HG02852 (cell line): Measurements from ENCODE around the gene HES3.
A peak's percentile ranks its signal among the peaks of the same experiment; 100 is the strongest.

ENCODE experiments used
- ATAC-seq: cut with Tn5 transposase; IDR thresholded peaks from one replicate; pipeline ENCODE4 v1.9.1; 2021; ENCODE audit warnings: mild to moderate bottlenecking, moderate library complexity; ENCODE audit not compliant: unreplicated experiment

The HES3 gene

DNA sequence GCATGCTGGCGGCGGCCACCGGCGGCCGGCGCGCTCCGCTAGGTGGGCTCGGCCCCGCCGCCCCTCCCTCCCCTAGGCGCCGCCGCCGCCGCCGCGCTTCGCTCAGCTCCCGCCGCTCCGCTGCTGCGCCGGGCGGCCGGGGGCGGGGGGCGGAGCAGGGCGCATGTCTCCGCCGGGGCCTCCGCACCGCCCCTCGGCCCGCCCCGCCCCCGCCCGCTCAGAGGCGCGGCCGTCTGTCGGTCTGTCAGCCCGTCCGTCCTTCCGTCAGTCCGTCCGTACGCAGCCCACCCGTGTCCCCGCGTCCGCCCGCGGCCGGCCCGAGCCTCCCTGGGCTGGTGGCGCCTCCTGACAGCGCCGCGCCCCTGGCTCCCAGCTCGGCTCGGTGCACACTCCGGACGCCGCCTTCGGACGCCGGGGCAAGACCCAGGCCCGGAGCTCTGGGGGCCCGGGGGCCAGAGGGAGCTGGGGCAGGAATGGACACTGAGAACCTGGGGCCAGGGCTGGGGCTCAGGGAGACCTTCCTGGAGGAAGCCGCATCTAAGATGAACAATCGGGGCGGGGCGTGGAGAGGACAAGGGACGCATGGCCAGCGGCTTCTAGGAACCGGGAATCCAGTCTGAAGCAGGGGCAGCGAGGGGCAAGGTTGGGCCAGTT is 17.1 kb downstream of the HES3 start, which contains the start of gene GPR153:
TSS of gene GPR153 (minus strand) at position 138 of the 654 bp plus-strand sequence. CDS start 6,193 bp downstream, outside the sequence.
- ATAC-seq = peak; percentile 56

DNA sequence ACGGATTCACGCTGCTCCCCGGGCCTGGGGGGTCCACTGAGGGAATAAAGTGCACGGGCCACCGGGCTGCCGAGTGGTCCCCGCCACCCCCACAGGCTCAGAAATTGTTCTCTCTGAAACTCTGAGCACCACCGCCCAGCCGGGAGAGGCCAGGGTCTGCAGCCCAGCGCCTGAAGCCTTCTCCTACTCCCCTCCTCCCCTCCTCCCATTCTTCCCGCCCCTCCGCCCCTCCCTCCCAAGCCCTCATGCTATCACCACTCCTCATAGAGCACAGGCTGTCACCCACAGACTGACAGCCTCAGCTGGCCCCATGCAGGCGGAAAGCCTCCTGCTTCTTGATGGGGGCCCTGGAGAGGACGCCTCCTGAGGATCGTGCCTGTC is 17.6 kb downstream of the HES3 start:
- ATAC-seq = no peak

GRCh38 chr1:6262555-6263420 is 18.8 kb downstream of the HES3 start:
- ATAC-seq = no peak

DNA sequence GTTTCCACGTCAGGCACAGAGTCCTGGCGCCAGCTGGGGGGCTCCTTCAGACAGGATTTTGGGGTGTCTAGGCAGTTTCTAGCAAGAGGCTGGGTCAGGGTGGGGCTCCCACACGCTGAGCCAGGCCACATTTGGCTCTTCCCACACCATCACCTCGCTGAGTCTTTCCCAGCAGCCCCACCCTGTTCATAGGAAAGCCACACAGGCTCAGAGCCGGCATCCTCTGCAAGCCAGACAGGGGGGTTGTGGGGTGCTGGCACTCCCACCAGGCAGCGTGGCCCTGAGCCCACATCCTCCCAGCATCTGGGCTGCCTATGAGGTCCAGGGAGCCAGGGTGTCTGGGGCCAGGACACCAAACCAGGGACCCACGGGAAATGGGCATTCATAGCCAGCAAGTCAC is 19.7 kb downstream of the HES3 start:
- no peak for ATAC-seq

- ATAC-seq = no peak
These were observed 21.2 kb downstream of the HES3 start for GRCh38 chr1:6265151-6265550.

GRCh38 chr1:6266641-6267040 is 22.7 kb downstream of the HES3 start:
- ATAC-seq = no peak

GRCh38 chr1:6267686-6268322 is 23.8 kb downstream of the HES3 start:
- no peak for ATAC-seq

GRCh38 chr1:6268415-6268814 is 24.4 kb downstream of the HES3 start:
- no peak for ATAC-seq

DNA sequence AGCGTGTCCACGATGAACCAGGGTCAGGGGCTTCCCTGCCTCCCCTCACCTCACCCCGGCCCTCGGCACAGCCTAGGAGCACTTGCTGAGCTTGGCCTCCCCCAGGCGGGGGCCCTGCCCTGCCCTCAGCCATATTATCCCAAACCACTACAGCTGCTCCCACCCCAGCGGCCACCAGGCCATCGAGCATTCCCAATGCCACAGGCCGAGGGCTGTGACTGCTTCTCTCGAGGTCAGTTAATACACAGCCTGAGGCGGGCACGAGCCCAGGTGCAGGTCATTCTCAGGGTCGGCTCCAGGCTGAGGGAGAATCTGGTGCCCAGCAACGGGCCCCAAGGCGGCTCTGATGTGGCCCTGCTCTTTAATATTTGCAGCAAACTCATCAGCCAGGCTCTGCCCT is 25.3 kb downstream of the HES3 start:
- no peak for ATAC-seq

DNA sequence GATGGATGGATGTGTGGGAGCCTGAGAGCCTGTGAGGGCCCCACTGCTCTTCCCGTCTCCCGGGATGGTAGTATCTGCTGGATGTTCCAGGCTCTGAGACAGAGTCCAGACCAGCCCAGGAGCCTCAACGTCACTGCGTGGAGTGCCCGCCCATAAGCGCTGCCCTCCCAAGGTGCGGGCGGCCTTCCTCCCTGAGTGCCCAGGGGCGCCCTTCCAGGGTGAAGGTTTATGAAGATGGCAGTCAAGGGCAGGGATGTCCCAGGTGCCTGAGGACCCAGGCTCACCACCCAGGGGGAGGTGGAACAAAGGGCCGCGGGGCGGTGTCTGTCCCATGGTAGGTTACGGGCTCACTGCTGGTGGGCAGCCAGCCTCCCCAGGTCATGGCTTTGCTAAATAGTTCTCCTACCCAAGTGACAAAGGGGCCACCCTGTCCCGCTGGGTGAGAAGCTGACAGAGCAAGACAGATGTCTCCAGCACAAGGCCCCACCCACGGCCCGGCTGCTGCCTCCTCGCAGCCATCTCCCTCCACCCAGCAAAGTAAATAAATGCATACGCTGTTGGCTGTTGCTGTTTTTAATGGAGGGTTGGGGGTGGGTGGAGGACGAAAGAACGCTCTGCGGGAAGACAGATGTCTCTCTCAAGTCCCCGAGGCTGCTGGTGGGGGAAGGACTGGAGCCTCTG is 25.9 kb downstream of the HES3 start:
- no peak for ATAC-seq

DNA sequence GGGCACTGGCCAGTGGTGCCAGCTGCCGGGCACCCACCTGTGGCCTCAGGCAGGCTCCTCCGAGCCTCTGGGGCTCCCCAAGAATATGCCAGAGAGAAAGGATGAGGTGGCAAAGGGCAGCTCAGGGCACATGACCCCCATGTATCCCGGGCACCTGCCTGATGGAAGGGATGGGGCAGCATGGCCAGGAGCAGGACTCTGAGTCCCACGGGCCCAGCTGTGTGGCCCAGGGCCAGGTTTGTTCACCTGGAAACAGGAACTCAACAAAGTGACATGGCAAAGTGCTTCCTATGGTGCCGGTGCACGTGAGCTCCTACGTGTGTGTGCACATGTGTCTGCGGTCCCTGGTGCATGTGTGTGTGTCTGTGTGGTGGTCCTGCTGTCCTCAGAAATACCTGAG is 26.4 kb downstream of the HES3 start:
- no peak for ATAC-seq

- ATAC-seq = no peak
These were observed 27.0 kb downstream of the HES3 start for GRCh38 chr1:6271006-6271405.

DNA sequence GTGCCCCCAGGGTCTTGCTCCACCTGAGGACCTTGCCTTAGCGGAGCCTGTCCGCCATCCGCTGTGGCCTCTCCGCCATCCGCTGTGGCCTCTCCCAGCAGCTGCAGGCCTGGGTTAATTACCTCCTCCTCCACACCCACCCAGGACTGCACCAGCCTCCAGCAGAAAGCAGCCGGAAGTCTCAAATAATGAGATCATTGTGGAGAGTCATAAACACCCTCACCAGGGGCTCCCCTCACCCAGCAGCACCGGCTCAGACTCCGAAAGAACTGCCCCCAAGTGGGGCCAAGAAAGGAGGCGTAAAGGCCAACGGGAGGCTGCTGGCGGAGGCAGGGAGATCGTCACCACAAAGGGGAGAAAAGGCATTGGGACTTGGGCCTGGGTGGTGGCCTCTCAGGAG is 27.6 kb downstream of the HES3 start:
- no peak for ATAC-seq

DNA sequence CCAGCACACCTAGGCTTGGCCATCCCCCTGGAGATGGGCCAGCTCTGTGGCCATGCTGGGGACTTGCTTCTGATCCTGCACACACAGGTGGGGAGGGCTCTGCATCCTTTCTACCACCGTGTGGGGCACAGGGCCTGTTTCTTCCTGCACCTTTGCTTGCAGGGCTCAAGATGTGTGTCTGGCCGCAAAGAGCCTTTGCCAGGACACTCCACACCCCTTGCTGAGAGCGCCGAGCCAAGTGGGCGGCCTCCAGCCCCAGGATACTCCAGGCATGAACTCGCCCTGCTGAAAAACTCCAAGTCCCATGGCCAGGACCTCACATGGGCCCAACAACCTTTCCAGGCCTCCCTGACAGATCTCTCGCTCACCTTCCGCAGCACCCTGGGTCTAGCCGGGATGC is 28.5 kb downstream of the HES3 start:
- no peak for ATAC-seq

DNA sequence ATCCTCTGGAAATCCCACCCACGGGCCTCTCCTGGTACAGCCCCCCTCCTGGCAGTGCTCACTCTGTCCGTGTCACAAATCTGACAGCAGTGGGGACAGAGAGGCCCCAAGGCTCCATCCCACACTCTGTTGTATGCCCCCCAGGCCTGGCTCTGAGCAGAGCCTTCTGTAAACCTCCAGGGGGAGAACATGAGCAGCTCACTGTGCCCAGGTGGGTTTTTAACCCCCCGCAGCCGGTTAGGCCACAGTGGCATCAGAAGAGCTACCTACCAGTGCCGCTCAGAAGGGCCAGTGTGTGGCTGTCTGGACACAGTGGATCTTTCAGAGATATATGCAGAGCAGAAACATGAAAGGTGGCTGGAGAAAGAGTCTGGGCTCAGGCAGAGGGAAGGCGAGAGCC is 28.9 kb downstream of the HES3 start:
- no peak for ATAC-seq

GRCh38 chr1:6273380-6273891 is 29.5 kb downstream of the HES3 start:
- ATAC-seq = no peak

DNA sequence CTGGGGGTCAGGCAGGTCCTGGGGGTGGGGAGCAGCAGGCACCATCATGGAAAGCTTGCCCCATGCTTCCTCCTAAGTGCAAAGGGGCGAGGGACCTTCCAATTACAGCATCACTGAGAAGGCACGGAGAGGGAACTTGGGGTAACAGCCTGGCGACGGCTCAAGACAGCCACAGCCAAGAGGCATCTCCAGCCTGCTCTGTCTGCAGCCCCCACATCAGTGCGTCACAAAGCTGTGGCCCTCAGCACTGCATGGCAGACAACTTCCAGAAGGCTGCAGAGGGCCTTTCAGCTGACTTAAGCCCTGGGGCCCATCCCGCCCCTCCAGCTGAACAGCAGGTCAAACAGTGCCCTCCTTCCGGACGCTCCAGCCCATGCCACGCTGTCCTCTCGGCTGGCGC is 30.1 kb downstream of the HES3 start:
- no peak for ATAC-seq

GRCh38 chr1:6274622-6275139 is 30.7 kb downstream of the HES3 start:
- no peak for ATAC-seq

DNA sequence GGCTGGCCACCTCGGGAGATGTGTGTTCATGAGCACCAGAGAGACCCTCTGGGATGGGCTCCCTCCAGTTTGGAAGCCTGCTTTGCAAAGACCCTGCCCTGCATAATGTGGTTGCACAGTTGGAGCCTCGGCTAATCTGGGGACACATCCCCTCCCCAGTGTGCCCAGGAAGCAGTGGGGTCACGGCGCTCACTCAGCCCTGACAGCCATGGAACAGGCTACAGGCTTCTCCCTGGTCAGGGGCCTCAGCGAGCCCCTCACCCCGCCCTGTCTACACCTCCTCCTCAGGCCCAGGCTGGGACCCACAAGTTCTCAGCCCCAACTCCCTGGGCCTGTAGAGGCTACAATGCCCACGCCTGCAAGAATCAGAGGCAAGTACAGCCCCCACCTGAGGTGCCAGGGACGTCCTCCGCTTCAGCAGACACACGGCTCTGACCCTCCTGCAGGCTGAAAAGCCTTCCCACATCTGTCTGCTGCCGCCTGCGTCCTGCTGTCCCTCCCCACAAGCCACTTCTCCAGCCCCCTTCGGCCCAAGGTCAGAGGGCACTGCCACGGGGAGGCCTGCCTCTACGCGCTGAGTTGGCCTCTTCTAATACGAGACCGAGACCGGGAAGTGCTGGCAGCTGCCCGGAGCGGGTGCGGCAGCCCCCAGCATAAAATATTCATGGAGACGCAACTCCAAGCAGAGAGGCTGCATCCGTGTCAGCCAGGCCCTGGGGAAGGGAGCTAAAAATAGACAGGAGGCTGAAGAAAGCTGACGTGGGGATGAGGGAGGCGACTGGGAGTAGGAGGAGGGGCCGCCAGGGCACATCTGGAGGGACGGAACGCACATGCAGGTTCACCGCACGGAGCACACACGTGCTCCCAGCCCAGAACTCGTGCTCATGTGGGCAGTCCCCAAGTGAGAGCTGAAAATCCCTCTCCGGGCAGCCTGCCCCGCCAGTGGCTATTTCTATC is 32.1 kb downstream of the HES3 start:
- ATAC-seq = no peak
